Esophagus squamous epithelium (tissue), 4 donors: ENCODE results near the gene RPL19.

Experiments
- POLR2A ChIP-seq, 4 donors: fragments of 450-650 bp; IDR thresholded peaks; one replicate each; pipeline ENCODE4 v1.6.1; 2017; ENCODE audit warnings: antibody characterized with exemption in 4 of 4, mild to moderate bottlenecking in 4 of 4, moderate library complexity in 3 of 4
- TF ChIP-seq, protein P1 (sequence below), 6 experiments: fragments of 450-650 bp in 4 of 6; fragments of 200-600 bp in 2 of 6; sonication (generic) in 2 of 6; IDR thresholded peaks; one replicate each; pipeline ENCODE4 v1.5.1; 2016 to 2019; ENCODE audit warnings: antibody characterized with exemption in 6 of 6, mild to moderate bottlenecking in 4 of 6, moderate library complexity in 4 of 6

DNA sequence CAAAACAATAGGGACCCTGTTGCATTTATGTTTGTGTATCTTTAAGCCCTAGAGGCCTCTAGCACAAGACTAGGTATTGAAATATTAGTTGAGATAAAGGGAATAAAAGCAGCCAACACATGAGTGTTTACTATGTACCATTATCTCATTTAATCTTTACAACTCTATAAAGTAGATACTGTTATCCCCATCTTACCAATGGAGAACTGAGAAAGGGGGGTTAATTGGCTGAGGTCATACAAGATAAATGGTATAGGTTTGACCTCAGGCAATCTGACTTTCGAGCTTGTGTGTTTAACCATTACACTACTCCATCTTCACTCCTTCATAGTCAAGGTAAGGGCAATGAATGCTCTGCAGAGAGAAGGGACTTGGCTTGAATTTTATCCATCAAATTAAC is 51.9 kb downstream of the RPL19 start:
- TF ChIP-seq, protein P1, sequence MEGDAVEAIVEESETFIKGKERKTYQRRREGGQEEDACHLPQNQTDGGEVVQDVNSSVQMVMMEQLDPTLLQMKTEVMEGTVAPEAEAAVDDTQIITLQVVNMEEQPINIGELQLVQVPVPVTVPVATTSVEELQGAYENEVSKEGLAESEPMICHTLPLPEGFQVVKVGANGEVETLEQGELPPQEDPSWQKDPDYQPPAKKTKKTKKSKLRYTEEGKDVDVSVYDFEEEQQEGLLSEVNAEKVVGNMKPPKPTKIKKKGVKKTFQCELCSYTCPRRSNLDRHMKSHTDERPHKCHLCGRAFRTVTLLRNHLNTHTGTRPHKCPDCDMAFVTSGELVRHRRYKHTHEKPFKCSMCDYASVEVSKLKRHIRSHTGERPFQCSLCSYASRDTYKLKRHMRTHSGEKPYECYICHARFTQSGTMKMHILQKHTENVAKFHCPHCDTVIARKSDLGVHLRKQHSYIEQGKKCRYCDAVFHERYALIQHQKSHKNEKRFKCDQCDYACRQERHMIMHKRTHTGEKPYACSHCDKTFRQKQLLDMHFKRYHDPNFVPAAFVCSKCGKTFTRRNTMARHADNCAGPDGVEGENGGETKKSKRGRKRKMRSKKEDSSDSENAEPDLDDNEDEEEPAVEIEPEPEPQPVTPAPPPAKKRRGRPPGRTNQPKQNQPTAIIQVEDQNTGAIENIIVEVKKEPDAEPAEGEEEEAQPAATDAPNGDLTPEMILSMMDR (IDR thresholded peaks at IDR 0.05) = no peak
- TF ChIP-seq POLR2A (IDR thresholded peaks at IDR 0.05) = no peak
